ENCODE measurements around the gene TSC2.
"Not testable (repeated sequence)": the region's sequence is repeated elsewhere in the genome, so short reads cannot be mapped to it uniquely, and the experiment has no call there.

TSC2 gene

GRCh38 chr16:2101581-2101980 is 53.8 kb downstream of the TSC2 start:
- not testable (repeated sequence) for DNase-seq

DNA sequence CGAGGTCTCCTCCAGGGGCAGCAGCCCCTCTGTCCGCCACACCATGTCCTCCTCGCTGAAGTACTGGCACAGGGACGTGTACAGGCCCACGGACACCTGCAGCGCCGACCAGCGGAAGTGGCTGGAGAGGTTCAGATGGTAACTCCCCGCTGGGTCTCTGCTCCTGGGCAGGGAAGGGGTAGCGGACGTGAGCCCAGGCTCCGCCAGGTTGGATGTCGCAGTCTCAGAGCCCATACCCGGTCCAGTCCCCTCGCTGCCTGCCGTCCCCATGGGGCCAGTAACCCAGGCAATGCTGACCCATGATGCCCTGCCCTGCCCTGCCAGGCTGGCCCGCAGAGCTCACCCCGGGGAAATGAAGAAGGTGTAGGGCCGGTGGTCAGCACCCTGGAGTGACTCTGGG is 54.7 kb downstream of the TSC2 start:
- no peak for DNase-seq

- DNase-seq = not testable (repeated sequence)
Observed at GRCh38 chr16:2104464-2104863, 56.7 kb downstream of the TSC2 start.

DNA sequence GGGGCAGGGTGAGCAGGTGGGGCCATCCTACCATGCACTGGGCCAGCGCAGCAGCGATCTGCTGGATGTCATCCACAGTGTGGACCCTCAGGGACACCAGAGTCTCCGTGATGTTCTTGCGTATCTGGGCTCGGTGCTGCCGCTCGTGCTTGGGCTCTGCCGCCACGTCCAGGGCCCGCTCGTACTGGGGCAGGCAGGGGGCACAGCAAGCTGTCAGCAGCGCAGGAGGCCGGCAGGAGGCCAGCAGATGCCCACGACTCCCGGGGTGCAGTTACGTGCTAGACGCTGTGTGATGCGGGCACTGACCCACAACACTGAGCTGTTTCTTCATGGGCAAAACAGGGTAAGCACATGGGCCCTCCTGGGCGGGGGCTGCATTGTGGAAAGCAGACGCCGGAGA is 57.5 kb downstream of the TSC2 start:
- DNase-seq = not testable (repeated sequence)

- not testable (repeated sequence) for DNase-seq
Observed at GRCh38 chr16:2105769-2106168, 58.0 kb downstream of the TSC2 start.

- not testable (repeated sequence) for DNase-seq
Observed at GRCh38 chr16:2106211-2106610, 58.4 kb downstream of the TSC2 start.

DNA sequence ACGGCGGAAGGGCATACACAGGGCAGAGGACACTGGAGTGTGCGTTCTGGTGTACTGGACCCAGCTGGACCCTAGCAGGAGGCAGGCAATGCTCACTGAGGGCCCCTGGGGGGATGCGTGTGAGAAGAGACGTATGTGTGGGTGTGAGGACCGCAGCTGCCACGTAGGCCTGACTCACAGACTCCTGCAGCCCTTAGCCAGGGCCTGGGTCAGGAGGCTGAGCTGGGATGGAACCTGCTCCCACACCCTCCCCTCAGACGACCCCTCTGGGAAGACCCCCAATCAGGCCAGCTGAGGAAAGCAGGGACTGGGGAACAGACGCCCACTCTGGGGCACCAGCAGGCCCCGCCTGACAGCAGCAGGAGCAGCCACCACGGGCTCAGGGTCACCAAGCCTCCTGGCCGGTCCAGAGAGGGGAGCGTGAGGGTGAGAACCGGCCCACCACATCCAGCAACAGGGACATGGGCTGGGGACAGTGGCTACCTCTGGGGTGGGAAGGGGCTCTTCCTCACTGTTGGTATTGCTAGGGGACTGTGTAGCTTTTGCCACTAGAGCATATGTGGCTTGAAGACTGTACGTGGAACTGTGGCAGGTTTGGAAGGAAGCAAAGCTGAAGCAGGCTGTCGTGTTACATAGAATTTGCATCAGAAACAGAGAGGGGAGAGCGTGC is 59.5 kb downstream of the TSC2 start:
- DNase-seq = not testable (repeated sequence)

- DNase-seq = not testable (repeated sequence)
Observed at GRCh38 chr16:2107791-2108125, 60.0 kb downstream of the TSC2 start.

- not testable (repeated sequence) for DNase-seq
Observed at GRCh38 chr16:2108446-2109270, 60.9 kb downstream of the TSC2 start.

GRCh38 chr16:2109271-2109580 is 61.4 kb downstream of the TSC2 start:
- DNase-seq = not testable (repeated sequence)

GRCh38 chr16:2109872-2110271 is 62.1 kb downstream of the TSC2 start:
- not testable (repeated sequence) for DNase-seq

DNA sequence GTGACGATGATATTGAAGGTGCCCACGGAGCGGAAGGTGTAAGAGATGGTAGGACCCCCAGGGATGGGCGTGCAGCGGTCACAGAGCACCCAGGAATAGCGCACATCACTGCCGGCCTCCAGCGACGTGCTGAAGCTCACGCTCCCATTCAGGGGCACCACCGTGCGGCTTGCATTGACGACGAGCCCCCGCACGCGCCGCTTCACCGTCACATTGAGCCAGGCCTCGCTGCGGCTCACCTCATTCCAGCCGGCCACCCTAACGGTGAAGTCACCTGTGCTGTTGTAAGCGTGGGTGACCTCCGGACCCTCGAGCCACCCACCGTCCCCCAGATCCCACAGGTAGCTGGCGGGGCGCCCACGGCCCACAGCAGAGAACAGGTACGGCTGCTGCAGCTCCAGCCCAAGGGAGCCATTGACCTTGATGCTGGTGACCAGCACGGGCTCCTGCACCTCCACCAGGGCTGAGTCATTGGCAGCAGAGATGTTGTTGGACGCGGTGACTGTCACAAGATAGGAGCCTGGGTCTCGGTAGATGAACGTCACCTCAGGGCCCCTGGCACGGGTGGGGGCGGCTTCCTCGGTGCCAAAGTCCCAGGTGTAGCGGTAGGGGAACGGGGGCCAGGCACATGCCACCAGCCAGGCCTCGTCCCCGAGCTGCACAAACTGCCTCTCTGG is 62.7 kb downstream of the TSC2 start:
- DNase-seq = not testable (repeated sequence)

DNA sequence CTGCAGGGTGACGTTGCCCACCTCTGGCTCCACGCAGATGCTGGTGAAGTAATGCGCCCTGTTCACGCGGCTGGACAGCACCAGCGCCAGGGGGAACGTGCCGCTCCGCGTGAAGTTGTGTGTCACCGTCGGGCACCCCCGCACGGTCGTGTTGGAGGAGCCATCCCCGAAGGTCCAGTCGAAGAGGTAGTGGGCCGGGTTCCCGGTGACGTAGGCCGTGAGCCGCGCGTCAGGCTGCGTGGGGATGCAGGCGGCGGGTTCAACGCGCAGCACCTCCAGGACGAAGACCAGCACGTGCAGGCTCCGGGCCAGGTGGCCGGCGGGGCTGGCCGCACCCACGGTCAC is 63.2 kb downstream of the TSC2 start:
- DNase-seq = not testable (repeated sequence)

DNA sequence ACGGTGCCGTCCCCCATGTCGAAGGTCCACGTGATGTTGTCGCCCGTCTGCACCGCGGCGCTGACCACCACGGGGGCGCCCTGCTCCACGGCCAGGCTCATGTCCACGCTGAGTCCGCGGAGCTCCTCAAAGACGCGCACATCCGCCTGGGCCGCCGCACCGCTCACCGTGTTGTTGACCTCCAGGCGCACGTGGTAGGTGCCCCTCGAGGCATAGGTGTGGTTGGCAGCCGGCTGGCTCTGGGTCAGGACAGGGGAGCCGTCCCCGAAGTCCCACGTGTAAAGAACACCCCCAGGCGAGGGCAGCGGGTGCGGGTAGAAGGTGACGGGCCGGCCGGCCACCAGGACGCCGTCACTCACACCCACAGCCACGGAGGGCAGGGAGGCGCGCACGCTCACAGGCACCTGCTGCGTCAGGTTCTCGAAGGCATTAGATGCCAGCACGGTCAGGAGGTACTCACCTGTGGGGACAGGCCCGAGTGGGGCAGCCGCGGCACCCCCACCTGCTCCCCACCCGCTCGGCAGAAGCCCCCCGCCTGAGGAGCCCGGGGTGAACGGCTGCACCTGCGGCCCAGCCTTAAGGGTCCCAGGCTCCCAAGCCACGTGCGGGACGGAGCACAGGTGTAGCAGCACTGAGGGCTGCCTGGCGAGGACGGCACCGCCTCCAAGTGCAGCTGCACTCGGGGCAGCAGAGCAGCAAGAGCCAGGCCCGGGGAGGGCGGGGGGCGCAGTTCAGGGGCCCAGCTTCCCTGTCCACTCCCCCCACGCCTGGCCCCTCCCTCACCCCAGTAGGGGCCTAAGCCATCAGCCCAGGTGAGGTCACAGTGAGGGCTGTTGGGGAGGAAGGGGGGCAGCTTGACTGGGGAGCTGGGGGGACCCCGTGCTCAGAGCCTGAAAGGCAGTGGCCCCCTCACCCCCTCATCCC is 63.9 kb downstream of the TSC2 start:
- DNase-seq = not testable (repeated sequence)

GRCh38 chr16:2112539-2113106 is 64.8 kb downstream of the TSC2 start:
- not testable (repeated sequence) for DNase-seq

DNA sequence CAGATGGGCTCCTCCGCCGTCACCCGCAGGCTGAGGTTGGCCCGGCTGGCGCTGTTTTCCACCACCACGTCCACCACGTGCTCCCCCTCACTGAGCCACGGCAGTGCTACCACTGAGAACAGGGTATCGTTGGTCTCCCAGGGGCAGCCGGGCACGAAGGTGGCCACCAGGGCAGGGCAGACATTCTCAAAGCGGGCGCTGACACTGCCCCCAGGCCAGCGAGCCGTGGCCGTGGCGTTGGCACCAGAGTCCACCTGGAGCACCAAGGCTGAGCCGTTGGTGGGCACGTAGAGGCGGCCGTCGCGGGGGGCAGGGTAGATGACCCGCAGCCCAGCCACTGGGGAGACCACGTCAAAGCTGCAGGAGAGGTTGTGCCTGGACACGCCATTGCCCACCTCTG is 66.4 kb downstream of the TSC2 start:
- DNase-seq = not testable (repeated sequence)

- not testable (repeated sequence) for DNase-seq
Observed at GRCh38 chr16:2114885-2115590, 67.3 kb downstream of the TSC2 start.

DNA sequence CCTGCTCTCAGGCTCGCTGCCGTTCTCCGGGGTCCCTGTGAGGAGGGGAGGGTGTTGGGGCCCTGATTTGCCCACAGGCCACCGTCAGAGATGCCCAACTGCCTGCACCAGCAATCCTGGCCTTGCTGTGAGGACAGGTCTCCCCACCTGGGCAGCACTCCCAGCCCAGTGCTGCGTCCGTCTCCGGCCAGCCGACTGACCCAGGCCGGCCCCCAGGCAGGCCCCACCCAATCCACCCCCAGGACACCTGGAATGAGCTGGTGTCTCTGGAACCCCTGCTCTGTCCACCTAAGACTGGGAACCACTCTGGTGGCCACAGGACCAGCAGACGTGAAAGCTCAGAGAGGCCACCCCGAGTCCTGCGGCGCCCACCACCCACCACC is 67.8 kb downstream of the TSC2 start:
- DNase-seq = no peak

GRCh38 chr16:2116428-2116827 is 68.6 kb downstream of the TSC2 start:
- DNase-seq = not testable (repeated sequence)

GRCh38 chr16:2117341-2117740 is 69.6 kb downstream of the TSC2 start:
- not testable (repeated sequence) for DNase-seq
